ENCODE results near the gene GPAM.

GPAM gene

GRCh38 chr10:112166800-112167199, 16.8 kb downstream of the GPAM start:
- DNase-seq (ENCODE audit: insufficient read length, low spot score) (no peak), FAIRE-seq (no peak)
- no peak for TF ChIP-seq POU2F2 (IDR thresholded peaks at IDR 0.05; ENCODE audit: low read depth, low read length)
- TF ChIP-seq PAX5 (IDR thresholded peaks at IDR 0.05; ENCODE audit: insufficient read depth, low read length, severe bottlenecking): no peak
- TF ChIP-seq TAF1 (IDR thresholded peaks at IDR 0.05; ENCODE audit: low read depth, low read length): no peak
- no peak for TF ChIP-seq SPI1 (IDR thresholded peaks at IDR 0.05; ENCODE audit: low read depth, low read length)

GRCh38 chr10:112161757-112162518, 21.6 kb downstream of the GPAM start:
- no peak for DNase-seq (ENCODE audit: insufficient read length, low spot score)
- no peak for TF ChIP-seq POLR2AphosphoS5 (IDR thresholded peaks at IDR 0.05; ENCODE audit: low read depth, low read length)
- TF ChIP-seq POU2F2 (IDR thresholded peaks at IDR 0.05; ENCODE audit: low read depth, low read length): no peak
- no peak for TF ChIP-seq SPI1 (IDR thresholded peaks at IDR 0.05; ENCODE audit: low read depth, low read length)
- no peak for TF ChIP-seq TAF1 (IDR thresholded peaks at IDR 0.05; ENCODE audit: low read depth, low read length)
- TF ChIP-seq POLR2A (IDR thresholded peaks at IDR 0.05; ENCODE audit: low read depth, low read length): no peak
- no peak for TF ChIP-seq PAX5 (IDR thresholded peaks at IDR 0.05; ENCODE audit: insufficient read depth, low read length, severe bottlenecking)
- FAIRE-seq: no peak

DNA sequence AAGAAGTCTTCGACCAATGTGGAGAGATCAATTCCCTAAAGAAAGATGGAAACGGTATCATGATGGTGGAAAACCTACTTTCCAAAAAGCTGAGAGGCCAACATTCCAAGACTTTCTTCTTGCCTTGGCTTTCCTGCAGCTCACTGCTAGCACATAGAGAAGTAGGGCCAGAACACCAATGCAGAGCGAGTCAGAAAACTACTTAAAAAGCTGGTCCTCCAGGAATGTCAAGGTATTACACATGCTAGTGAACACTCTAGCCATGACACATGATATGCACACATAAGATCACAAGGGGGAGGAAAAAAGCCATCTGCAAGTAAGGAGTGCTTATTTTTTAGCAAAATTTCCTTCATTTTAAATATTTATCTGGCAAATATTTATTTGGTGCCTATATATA, 22.7 kb downstream of the GPAM start:
- FAIRE-seq (no peak), DNase-seq (ENCODE audit: insufficient read length, low spot score) (no peak)
- TF ChIP-seq SPI1 (IDR thresholded peaks at IDR 0.05; ENCODE audit: low read depth, low read length): no peak
- no peak for TF ChIP-seq TAF1 (IDR thresholded peaks at IDR 0.05; ENCODE audit: low read depth, low read length)
- no peak for TF ChIP-seq POLR2AphosphoS5 (IDR thresholded peaks at IDR 0.05; ENCODE audit: low read depth, low read length)
- TF ChIP-seq PAX5 (IDR thresholded peaks at IDR 0.05; ENCODE audit: insufficient read depth, low read length, severe bottlenecking): no peak
- no peak for TF ChIP-seq POU2F2 (IDR thresholded peaks at IDR 0.05; ENCODE audit: low read depth, low read length)
- no peak for TF ChIP-seq POLR2A (IDR thresholded peaks at IDR 0.05; ENCODE audit: low read depth, low read length)

DNA sequence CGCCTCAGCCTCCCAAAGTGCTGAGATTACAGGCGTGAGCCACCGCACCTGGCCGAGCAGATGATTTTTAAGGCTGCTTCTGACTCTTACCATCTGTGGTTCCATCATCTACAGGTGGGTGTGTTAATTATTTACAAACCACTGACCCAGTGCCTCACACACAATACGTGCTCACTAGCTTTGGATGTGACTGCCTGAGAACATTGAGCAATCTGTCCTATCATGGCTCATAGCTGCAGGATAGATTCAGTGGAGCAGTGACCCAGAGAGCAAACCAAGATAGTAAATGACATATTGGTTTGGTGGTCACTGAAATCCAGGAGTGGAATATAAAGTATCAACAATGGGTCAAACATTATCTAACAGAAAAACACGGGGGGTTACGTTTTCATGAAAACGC, 24.1 kb downstream of the GPAM start:
- TF ChIP-seq POLR2AphosphoS5 (IDR thresholded peaks at IDR 0.05; ENCODE audit: low read depth, low read length): no peak
- no peak for TF ChIP-seq SPI1 (IDR thresholded peaks at IDR 0.05; ENCODE audit: low read depth, low read length)
- TF ChIP-seq PAX5 (IDR thresholded peaks at IDR 0.05; ENCODE audit: insufficient read depth, low read length, severe bottlenecking): no peak
- TF ChIP-seq TAF1 (IDR thresholded peaks at IDR 0.05; ENCODE audit: low read depth, low read length): no peak
- TF ChIP-seq POLR2A (IDR thresholded peaks at IDR 0.05; ENCODE audit: low read depth, low read length): no peak
- no peak for TF ChIP-seq POU2F2 (IDR thresholded peaks at IDR 0.05; ENCODE audit: low read depth, low read length)
- FAIRE-seq (peak; percentile 9), DNase-seq (ENCODE audit: insufficient read length, low spot score) (no peak)

GRCh38 chr10:112151524-112152039, 32.0 kb downstream of the GPAM start:
- TF ChIP-seq POLR2A (IDR thresholded peaks at IDR 0.05; ENCODE audit: low read depth, low read length): no peak
- no peak for TF ChIP-seq POLR2AphosphoS5 (IDR thresholded peaks at IDR 0.05; ENCODE audit: low read depth, low read length)
- no peak for TF ChIP-seq POU2F2 (IDR thresholded peaks at IDR 0.05; ENCODE audit: low read depth, low read length)
- TF ChIP-seq TAF1 (IDR thresholded peaks at IDR 0.05; ENCODE audit: low read depth, low read length): no peak
- TF ChIP-seq SPI1 (IDR thresholded peaks at IDR 0.05; ENCODE audit: low read depth, low read length): no peak
- TF ChIP-seq PAX5 (IDR thresholded peaks at IDR 0.05; ENCODE audit: insufficient read depth, low read length, severe bottlenecking): no peak
- FAIRE-seq: no peak
- no peak for DNase-seq (ENCODE audit: insufficient read length, low spot score)

- FAIRE-seq (no peak), DNase-seq (ENCODE audit: insufficient read length, low spot score) (no peak)
- no peak for TF ChIP-seq POLR2AphosphoS5 (IDR thresholded peaks at IDR 0.05; ENCODE audit: low read depth, low read length)
- no peak for TF ChIP-seq SPI1 (IDR thresholded peaks at IDR 0.05; ENCODE audit: low read depth, low read length)
- no peak for TF ChIP-seq POU2F2 (IDR thresholded peaks at IDR 0.05; ENCODE audit: low read depth, low read length)
- no peak for TF ChIP-seq PAX5 (IDR thresholded peaks at IDR 0.05; ENCODE audit: insufficient read depth, low read length, severe bottlenecking)
- no peak for TF ChIP-seq POLR2A (IDR thresholded peaks at IDR 0.05; ENCODE audit: low read depth, low read length)
- no peak for TF ChIP-seq TAF1 (IDR thresholded peaks at IDR 0.05; ENCODE audit: low read depth, low read length)
These were observed 35.2 kb downstream of the GPAM start for GRCh38 chr10:112148331-112148730.

GRCh38 chr10:112146799-112147198, 36.8 kb downstream of the GPAM start:
- no peak for FAIRE-seq
- no peak for TF ChIP-seq TAF1 (IDR thresholded peaks at IDR 0.05; ENCODE audit: low read depth, low read length)
- TF ChIP-seq SPI1 (IDR thresholded peaks at IDR 0.05; ENCODE audit: low read depth, low read length): no peak
- no peak for TF ChIP-seq PAX5 (IDR thresholded peaks at IDR 0.05; ENCODE audit: insufficient read depth, low read length, severe bottlenecking)
- no peak for TF ChIP-seq POLR2AphosphoS5 (IDR thresholded peaks at IDR 0.05; ENCODE audit: low read depth, low read length)
- TF ChIP-seq POLR2A (IDR thresholded peaks at IDR 0.05; ENCODE audit: low read depth, low read length): no peak
- no peak for TF ChIP-seq POU2F2 (IDR thresholded peaks at IDR 0.05; ENCODE audit: low read depth, low read length)
- no peak for DNase-seq (ENCODE audit: insufficient read length, low spot score)

- no peak for FAIRE-seq
- TF ChIP-seq TAF1 (IDR thresholded peaks at IDR 0.05; ENCODE audit: low read depth, low read length) (no peak), POU2F2 (IDR thresholded peaks at IDR 0.05; ENCODE audit: low read depth, low read length) (no peak), PAX5 (IDR thresholded peaks at IDR 0.05; ENCODE audit: insufficient read depth, low read length, severe bottlenecking) (no peak), POLR2A (IDR thresholded peaks at IDR 0.05; ENCODE audit: low read depth, low read length) (no peak), SPI1 (IDR thresholded peaks at IDR 0.05; ENCODE audit: low read depth, low read length) (no peak), POLR2AphosphoS5 (IDR thresholded peaks at IDR 0.05; ENCODE audit: low read depth, low read length) (no peak)
- no peak for DNase-seq (ENCODE audit: insufficient read length, low spot score)
These were observed 38.3 kb downstream of the GPAM start for GRCh38 chr10:112145263-112145662.

GRCh38 chr10:112143420-112143819, 40.1 kb downstream of the GPAM start:
- FAIRE-seq (no peak), DNase-seq (ENCODE audit: insufficient read length, low spot score) (no peak)
- TF ChIP-seq POLR2A (IDR thresholded peaks at IDR 0.05; ENCODE audit: low read depth, low read length) (no peak), TAF1 (IDR thresholded peaks at IDR 0.05; ENCODE audit: low read depth, low read length) (no peak), POU2F2 (IDR thresholded peaks at IDR 0.05; ENCODE audit: low read depth, low read length) (no peak), PAX5 (IDR thresholded peaks at IDR 0.05; ENCODE audit: insufficient read depth, low read length, severe bottlenecking) (no peak), SPI1 (IDR thresholded peaks at IDR 0.05; ENCODE audit: low read depth, low read length) (no peak), POLR2AphosphoS5 (IDR thresholded peaks at IDR 0.05; ENCODE audit: low read depth, low read length) (no peak)
